HEK293 (cell line): ENCODE data around the gene SEMA4B.

Experiments
- CTCF ChIA-PET: fragments of 350-600 bp; formaldehyde crosslinking; extraction: SDS; loops from one replicate; lab custom pipeline; 2021; ENCODE audit warnings: antibody characterized with exemption; lab: Yijun Ruan, JAX
- POLR2A ChIA-PET: fragments of 300-600 bp; formaldehyde crosslinking; extraction: SDS; loops from one replicate; lab custom pipeline; 2020; ENCODE audit warnings: antibody characterized with exemption, inconsistent platforms; lab: Yijun Ruan, JAX
- H3K27ac ChIP-seq: fragments of 200-500 bp; sonication (Bioruptor generic); 2 replicates; pipeline ENCODE4 v1.5.1; 2014; ENCODE audit warnings: low read depth, low read length, control low read depth, inconsistent platforms; ENCODE audit errors: extremely low read depth
- H3K36me3 ChIP-seq, 2 experiments: fragments of 200-500 bp in 1 of 2; sonication (Bioruptor generic) in 1 of 2; 1 replicate in 1 of 2; 2 replicates in 1 of 2; pipeline ENCODE4 v1.5.1; 2014 to 2017; ENCODE audit warnings: inconsistent platforms in 2 of 2, low read length in 2 of 2; ENCODE audit not compliant: control insufficient read depth in 2 of 2, insufficient read depth in 1 of 2
- H3K4me1 ChIP-seq: fragments of 200-500 bp; sonication (Bioruptor generic); 2 replicates; pipeline ENCODE4 v1.5.1; 2014; ENCODE audit warnings: mild to moderate bottlenecking, low read length, inconsistent platforms; ENCODE audit not compliant: control insufficient read depth, insufficient read depth
- H3K4me3 ChIP-seq: 2 replicates; pipeline ENCODE4 v1.5.1; 2011; ENCODE audit warnings: low read depth, mild to moderate bottlenecking, control low read depth, low read length, moderate library complexity
- H3K9me3 ChIP-seq: fragments of 200-500 bp; sonication (Bioruptor generic); 2 replicates; pipeline ENCODE4 v1.5.1; 2014; ENCODE audit warnings: low read depth, low read length, inconsistent platforms; ENCODE audit not compliant: control insufficient read depth, insufficient read depth
- BCL11A ChIP-seq: fragments of 450-650 bp; formaldehyde crosslinking; IDR thresholded peaks from 2 replicates; pipeline ENCODE4 v1.5.1; 2016; ENCODE audit warnings: low read depth, missing biosample characterization, missing genetic modification characterization
- KLF1 ChIP-seq: fragments of 450-650 bp; formaldehyde crosslinking; IDR thresholded peaks from 2 replicates; pipeline ENCODE4 v1.5.1; 2016; ENCODE audit warnings: missing biosample characterization, missing genetic modification characterization
- KLF7 ChIP-seq: fragments of 450-650 bp; formaldehyde crosslinking; IDR thresholded peaks from 2 replicates; pipeline ENCODE4 v1.5.1; 2016; ENCODE audit warnings: missing biosample characterization, missing genetic modification characterization, borderline replicate concordance
- SETDB1 ChIP-seq: IDR thresholded peaks from one replicate; pipeline ENCODE4 v1.6.1; 2017; ENCODE audit warnings: mild to moderate bottlenecking, low read length, moderate library complexity, mixed read lengths; ENCODE audit not compliant: insufficient read length
- ZBTB17 ChIP-seq: fragments of 450-650 bp; formaldehyde crosslinking; IDR thresholded peaks from 2 replicates; pipeline ENCODE4 v1.5.1; 2016; ENCODE audit warnings: missing biosample characterization, missing genetic modification characterization
- ZBTB44 ChIP-seq: fragments of 450-650 bp; IDR thresholded peaks from 2 replicates; pipeline ENCODE4 v1.5.1; 2018; ENCODE audit warnings: missing biosample characterization, mild to moderate bottlenecking, missing genetic modification characterization
- ZBTB7A ChIP-seq: fragments of 450-650 bp; formaldehyde crosslinking; IDR thresholded peaks from 2 replicates; pipeline ENCODE4 v1.5.1; 2016; ENCODE audit warnings: low read depth, missing biosample characterization, missing genetic modification characterization
- ZBTB8A ChIP-seq: fragments of 450-650 bp; formaldehyde crosslinking; IDR thresholded peaks from 2 replicates; pipeline ENCODE4 v1.5.1; 2016; ENCODE audit warnings: missing biosample characterization, missing genetic modification characterization
- ZFP37 ChIP-seq: fragments of 450-650 bp; formaldehyde crosslinking; IDR thresholded peaks from 2 replicates; pipeline ENCODE4 v1.5.1; 2016; ENCODE audit warnings: missing biosample characterization, missing genetic modification characterization
- ZNF114 ChIP-seq: fragments of 450-650 bp; formaldehyde crosslinking; IDR thresholded peaks from 2 replicates; pipeline ENCODE4 v1.5.0; 2017; ENCODE audit warnings: missing biosample characterization, missing genetic modification characterization
- ZNF146 ChIP-seq: fragments of 450-650 bp; formaldehyde crosslinking; IDR thresholded peaks from 2 replicates; pipeline ENCODE4 v1.5.1; 2016; ENCODE audit warnings: missing biosample characterization, missing genetic modification characterization
- ZNF155 ChIP-seq: fragments of 450-650 bp; formaldehyde crosslinking; IDR thresholded peaks from 2 replicates; pipeline ENCODE4 v1.5.1; 2016; ENCODE audit warnings: missing biosample characterization, missing genetic modification characterization
- ZNF19 ChIP-seq: fragments of 450-650 bp; formaldehyde crosslinking; IDR thresholded peaks from 2 replicates; pipeline ENCODE4; 2016; ENCODE audit warnings: missing biosample characterization, missing genetic modification characterization, low read depth
- ZNF23 ChIP-seq: fragments of 450-650 bp; formaldehyde crosslinking; IDR thresholded peaks from 2 replicates; pipeline ENCODE4 v1.5.1; 2016; ENCODE audit warnings: missing biosample characterization, missing genetic modification characterization, borderline replicate concordance
- ZNF24 ChIP-seq: fragments of 450-650 bp; formaldehyde crosslinking; IDR thresholded peaks from 2 replicates; pipeline ENCODE4 v1.5.1; 2016; ENCODE audit warnings: missing biosample characterization, missing genetic modification characterization
- ZNF248 ChIP-seq: fragments of 450-650 bp; formaldehyde crosslinking; IDR thresholded peaks from 2 replicates; pipeline ENCODE4 v1.5.1; 2017; ENCODE audit warnings: missing biosample characterization, missing genetic modification characterization
- ZNF350 ChIP-seq: fragments of 450-650 bp; formaldehyde crosslinking; IDR thresholded peaks from 2 replicates; pipeline ENCODE4 v1.5.0; 2017; ENCODE audit warnings: missing biosample characterization, mild to moderate bottlenecking, missing genetic modification characterization
- ZNF354C ChIP-seq: fragments of 450-650 bp; formaldehyde crosslinking; IDR thresholded peaks from 2 replicates; pipeline ENCODE4 v1.5.1; 2016; ENCODE audit warnings: missing biosample characterization, missing genetic modification characterization, low read depth, borderline replicate concordance
- ZNF391 ChIP-seq: fragments of 450-650 bp; formaldehyde crosslinking; IDR thresholded peaks from 2 replicates; pipeline ENCODE4 v1.5.1; 2016; ENCODE audit warnings: low read depth, missing biosample characterization, missing genetic modification characterization, borderline replicate concordance
- ZNF544 ChIP-seq: fragments of 450-650 bp; formaldehyde crosslinking; IDR thresholded peaks from 2 replicates; pipeline ENCODE4 v1.5.0; 2017; ENCODE audit warnings: missing biosample characterization, missing genetic modification characterization
- ZNF658 ChIP-seq: fragments of 450-650 bp; formaldehyde crosslinking; IDR thresholded peaks from 2 replicates; pipeline ENCODE4; 2016; ENCODE audit warnings: missing biosample characterization, missing genetic modification characterization
- ZNF660 ChIP-seq: fragments of 450-650 bp; IDR thresholded peaks from 2 replicates; pipeline ENCODE4 v1.5.1; 2018; ENCODE audit warnings: missing biosample characterization, mild to moderate bottlenecking, missing genetic modification characterization
- ZNF785 ChIP-seq: fragments of 450-650 bp; formaldehyde crosslinking; IDR thresholded peaks from 2 replicates; pipeline ENCODE4 v1.5.1; 2016; ENCODE audit warnings: missing biosample characterization, missing genetic modification characterization
- ZSCAN30 ChIP-seq: fragments of 450-650 bp; IDR thresholded peaks from 2 replicates; pipeline ENCODE4 v1.5.1; 2018; ENCODE audit warnings: missing biosample characterization, mild to moderate bottlenecking, missing genetic modification characterization, moderate library complexity
- TF ChIP-seq, protein P1 (sequence below): fragments of 450-650 bp; formaldehyde crosslinking; IDR thresholded peaks from 2 replicates; pipeline ENCODE4 v1.5.1; 2016; ENCODE audit warnings: missing biosample characterization, missing genetic modification characterization, low read depth
- TF ChIP-seq, protein P2 (sequence below): fragments of 450-650 bp; formaldehyde crosslinking; IDR thresholded peaks from 2 replicates; pipeline ENCODE4 v1.5.1; 2016; ENCODE audit warnings: missing biosample characterization, missing genetic modification characterization
- TF ChIP-seq, protein P3 (sequence below): fragments of 450-650 bp; formaldehyde crosslinking; IDR thresholded peaks from 2 replicates; pipeline ENCODE4 v1.5.1; 2016; ENCODE audit warnings: missing biosample characterization, missing genetic modification characterization
- TF ChIP-seq, protein P4 (sequence below): fragments of 450-650 bp; formaldehyde crosslinking; IDR thresholded peaks from 2 replicates; pipeline ENCODE4 v1.5.1; 2016; ENCODE audit warnings: missing biosample characterization, missing genetic modification characterization

The SEMA4B gene

GRCh38 chr15:90233387-90234095, 32.4 kb downstream of the SEMA4B start, which contains the start of gene CIB1:
TSS of gene CIB1 (minus strand) at chr15:90233941. CDS start at chr15:90233885, 56 bp downstream.
- POLR2A ChIA-PET, result interaction anchor here (0.5 to 3.0 kb wide), 30 partner anchors 9 to 721 kb away, joined by 3 to 38 read pairs (median 4); partner anchors contain the start of genes AP3S2, IDH2, IQGAP1 and NGRN
- H3K36me3 ChIP-seq, result peaks cover 18 to 47% of the 10 kb centered on the region in 2 experiments; a peak in 2 of 3 replicates
- peak within 1 kb of the TSS; percentile 47; the same call in 1 of the 2 replicates for H3K27ac ChIP-seq
- H3K9me3 ChIP-seq, result no peaks in the 10 kb centered on the region
- CTCF ChIA-PET, result interaction anchor here (0.7 to 4.8 kb wide), 13 partner anchors 13 to 414 kb away, joined by 3 to 38 read pairs (median 4); partner anchors contain the start of gene TTLL13
- H3K4me3 ChIP-seq, result peak within 1 kb of the TSS; percentile 74
- no peaks in the 10 kb centered on the region for H3K4me1 ChIP-seq
- TF ChIP-seq ZNF350 (tag by site-specific recombination) (no peak), ZBTB44 (tag by site-specific recombination) (no peak), ZNF114 (tag by site-specific recombination) (no peak), ZNF155 (tag by site-specific recombination) (no peak), ZSCAN30 (tag by site-specific recombination) (no peak), ZNF354C (tag by site-specific recombination) (no peak), BCL11A (no peak), ZBTB17 (tag by site-specific recombination) (peak; percentile 72), ZNF391 (tag by site-specific recombination) (peak; percentile 24; the same call in 1 of the 2 replicates), ZBTB7A (tag by site-specific recombination) (no peak), ZNF19 (no peak), KLF7 (no peak), ZNF146 (tag by site-specific recombination) (no peak), ZNF248 (tag by site-specific recombination) (no peak), ZNF785 (tag by site-specific recombination) (no peak), ZFP37 (tag by site-specific recombination) (no peak), SETDB1 (no peak), ZNF660 (tag by site-specific recombination) (no peak), ZNF658 (tag by site-specific recombination) (no peak), KLF1 (peak; percentile 94), ZNF24 (tag by site-specific recombination) (no peak), ZNF544 (tag by site-specific recombination) (no peak), ZNF23 (no peak), ZBTB8A (peak; percentile 77)
- TF ChIP-seq, protein P1, sequence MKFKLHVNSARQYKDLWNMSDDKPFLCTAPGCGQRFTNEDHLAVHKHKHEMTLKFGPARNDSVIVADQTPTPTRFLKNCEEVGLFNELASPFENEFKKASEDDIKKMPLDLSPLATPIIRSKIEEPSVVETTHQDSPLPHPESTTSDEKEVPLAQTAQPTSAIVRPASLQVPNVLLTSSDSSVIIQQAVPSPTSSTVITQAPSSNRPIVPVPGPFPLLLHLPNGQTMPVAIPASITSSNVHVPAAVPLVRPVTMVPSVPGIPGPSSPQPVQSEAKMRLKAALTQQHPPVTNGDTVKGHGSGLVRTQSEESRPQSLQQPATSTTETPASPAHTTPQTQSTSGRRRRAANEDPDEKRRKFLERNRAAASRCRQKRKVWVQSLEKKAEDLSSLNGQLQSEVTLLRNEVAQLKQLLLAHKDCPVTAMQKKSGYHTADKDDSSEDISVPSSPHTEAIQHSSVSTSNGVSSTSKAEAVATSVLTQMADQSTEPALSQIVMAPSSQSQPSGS (tag by site-specific recombination), result no peak
- TF ChIP-seq, protein P2, sequence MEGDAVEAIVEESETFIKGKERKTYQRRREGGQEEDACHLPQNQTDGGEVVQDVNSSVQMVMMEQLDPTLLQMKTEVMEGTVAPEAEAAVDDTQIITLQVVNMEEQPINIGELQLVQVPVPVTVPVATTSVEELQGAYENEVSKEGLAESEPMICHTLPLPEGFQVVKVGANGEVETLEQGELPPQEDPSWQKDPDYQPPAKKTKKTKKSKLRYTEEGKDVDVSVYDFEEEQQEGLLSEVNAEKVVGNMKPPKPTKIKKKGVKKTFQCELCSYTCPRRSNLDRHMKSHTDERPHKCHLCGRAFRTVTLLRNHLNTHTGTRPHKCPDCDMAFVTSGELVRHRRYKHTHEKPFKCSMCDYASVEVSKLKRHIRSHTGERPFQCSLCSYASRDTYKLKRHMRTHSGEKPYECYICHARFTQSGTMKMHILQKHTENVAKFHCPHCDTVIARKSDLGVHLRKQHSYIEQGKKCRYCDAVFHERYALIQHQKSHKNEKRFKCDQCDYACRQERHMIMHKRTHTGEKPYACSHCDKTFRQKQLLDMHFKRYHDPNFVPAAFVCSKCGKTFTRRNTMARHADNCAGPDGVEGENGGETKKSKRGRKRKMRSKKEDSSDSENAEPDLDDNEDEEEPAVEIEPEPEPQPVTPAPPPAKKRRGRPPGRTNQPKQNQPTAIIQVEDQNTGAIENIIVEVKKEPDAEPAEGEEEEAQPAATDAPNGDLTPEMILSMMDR (tag by site-specific recombination), result peak; percentile 81
- TF ChIP-seq, protein P3, sequence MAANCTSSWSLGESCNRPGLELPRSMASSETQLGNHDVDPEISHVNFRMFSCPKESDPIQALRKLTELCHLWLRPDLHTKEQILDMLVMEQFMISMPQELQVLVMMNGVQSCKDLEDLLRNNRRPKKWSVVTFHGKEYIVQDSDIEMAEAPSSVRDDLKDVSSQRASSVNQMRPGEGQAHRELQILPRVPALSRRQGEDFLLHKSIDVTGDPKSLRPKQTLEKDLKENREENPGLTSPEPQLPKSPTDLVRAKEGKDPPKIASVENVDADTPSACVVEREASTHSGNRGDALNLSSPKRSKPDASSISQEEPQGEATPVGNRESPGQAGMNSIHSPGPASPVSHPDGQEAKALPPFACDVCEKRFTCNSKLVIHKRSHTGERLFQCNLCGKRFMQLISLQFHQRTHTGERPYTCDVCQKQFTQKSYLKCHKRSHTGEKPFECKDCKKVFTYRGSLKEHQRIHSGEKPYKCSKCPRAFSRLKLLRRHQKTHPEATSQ, result peak; percentile 68; the same call in 1 of the 2 replicates
- TF ChIP-seq, protein P4, sequence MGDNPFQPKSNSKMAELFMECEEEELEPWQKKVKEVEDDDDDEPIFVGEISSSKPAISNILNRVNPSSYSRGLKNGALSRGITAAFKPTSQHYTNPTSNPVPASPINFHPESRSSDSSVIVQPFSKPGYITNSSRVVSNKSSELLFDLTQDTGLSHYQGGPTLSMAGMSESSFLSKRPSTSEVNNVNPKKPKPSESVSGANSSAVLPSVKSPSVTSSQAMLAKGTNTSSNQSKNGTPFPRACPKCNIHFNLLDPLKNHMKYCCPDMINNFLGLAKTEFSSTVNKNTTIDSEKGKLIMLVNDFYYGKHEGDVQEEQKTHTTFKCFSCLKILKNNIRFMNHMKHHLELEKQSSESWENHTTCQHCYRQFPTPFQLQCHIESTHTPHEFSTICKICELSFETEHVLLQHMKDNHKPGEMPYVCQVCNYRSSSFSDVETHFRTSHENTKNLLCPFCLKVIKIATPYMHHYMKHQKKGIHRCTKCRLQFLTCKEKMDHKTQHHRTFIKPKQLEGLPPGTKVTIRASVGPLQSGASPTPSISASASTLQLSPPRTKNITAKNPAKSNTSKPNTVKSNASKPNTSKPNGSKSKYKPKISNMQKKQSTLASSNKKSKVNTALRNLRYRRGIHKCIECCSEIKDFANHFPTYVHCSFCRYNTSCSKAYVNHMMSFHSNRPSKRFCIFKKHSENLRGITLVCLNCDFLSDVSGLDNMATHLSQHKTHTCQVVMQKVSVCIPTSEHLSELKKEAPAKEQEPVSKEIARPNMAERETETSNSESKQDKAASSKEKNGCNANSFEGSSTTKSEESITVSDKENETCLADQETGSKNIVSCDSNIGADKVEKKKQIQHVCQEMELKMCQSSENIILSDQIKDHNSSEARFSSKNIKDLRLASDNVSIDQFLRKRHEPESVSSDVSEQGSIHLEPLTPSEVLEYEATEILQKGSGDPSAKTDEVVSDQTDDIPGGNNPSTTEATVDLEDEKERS (tag by site-specific recombination), result no peak
